ENCODE measurements around the gene GRID2. TPM values are rescaled to one million over a fixed set of nuclear protein-coding genes. Genes with fewer than 3 reads are reported as not detected.

Gene GRID2
- total and polyA plus RNA-seq, 12 donors, result 0.55 to 4.0 (median 2.0) TPM

DNA sequence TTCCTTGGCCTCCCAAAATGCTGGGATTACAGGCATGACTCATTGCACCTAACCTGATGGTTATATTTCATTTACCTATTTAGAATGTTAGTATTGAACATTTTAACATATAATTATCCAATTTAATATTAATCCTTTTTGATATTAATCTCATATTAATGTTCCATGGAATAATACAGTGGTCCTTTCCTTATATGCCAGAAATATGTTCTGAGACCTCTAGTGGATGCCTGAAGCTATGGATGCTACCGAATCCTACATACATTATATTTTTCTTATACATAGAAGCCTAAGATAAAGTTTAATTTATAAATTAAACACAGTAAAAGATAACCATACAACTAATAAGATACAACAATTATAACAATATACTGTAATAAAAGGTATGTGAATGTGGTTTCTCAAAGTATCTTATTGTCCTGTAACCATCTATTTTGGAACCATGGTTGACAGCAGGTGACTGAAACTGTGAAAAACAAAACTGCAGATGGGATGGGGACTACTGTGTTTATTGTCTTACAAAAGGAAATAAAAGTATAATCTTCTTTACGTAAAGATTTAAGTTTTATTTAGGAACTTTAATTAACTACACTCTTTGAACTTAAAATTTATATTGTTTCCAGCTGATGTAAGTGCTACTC lies 431.4 kb downstream of the GRID2 start:
- intact Hi-C loops (cut with DNase I), result no loop called here
- H3K36me3 ChIP-seq (replicated peaks in 1 of 2), result no peaks in the 10 kb centered on the region
- TF ChIP-seq, protein P1, sequence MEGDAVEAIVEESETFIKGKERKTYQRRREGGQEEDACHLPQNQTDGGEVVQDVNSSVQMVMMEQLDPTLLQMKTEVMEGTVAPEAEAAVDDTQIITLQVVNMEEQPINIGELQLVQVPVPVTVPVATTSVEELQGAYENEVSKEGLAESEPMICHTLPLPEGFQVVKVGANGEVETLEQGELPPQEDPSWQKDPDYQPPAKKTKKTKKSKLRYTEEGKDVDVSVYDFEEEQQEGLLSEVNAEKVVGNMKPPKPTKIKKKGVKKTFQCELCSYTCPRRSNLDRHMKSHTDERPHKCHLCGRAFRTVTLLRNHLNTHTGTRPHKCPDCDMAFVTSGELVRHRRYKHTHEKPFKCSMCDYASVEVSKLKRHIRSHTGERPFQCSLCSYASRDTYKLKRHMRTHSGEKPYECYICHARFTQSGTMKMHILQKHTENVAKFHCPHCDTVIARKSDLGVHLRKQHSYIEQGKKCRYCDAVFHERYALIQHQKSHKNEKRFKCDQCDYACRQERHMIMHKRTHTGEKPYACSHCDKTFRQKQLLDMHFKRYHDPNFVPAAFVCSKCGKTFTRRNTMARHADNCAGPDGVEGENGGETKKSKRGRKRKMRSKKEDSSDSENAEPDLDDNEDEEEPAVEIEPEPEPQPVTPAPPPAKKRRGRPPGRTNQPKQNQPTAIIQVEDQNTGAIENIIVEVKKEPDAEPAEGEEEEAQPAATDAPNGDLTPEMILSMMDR (IDR thresholded peaks at IDR 0.05), result no peak
- TF ChIP-seq POLR2A (IDR thresholded peaks at IDR 0.05), result no peak
- H3K4me1 ChIP-seq (replicated peaks in 1 of 2), result no peaks in the 10 kb centered on the region
- no peaks in the 10 kb centered on the region for H3K27me3 ChIP-seq
- H3K4me3 ChIP-seq, result no peak overlapping the region
- no peak for DNase-seq
- H3K9me3 ChIP-seq (replicated peaks in 1 of 3), result no peaks in the 10 kb centered on the region
- H3K27ac ChIP-seq, result no peak overlapping the region
- WGBS, 4 donors, result 82 to 94% (median 87%) methylated on average over 2 of the region's 2 CpGs

- Histone ChIP-seq H3K4me1 (replicated peaks in 1 of 2) (no peaks in the 10 kb centered on the region), H3K27ac (no peak overlapping the region), H3K9me3 (replicated peaks in 1 of 3) (no peaks in the 10 kb centered on the region), H3K27me3 (no peaks in the 10 kb centered on the region), H3K36me3 (replicated peaks in 1 of 2) (no peaks in the 10 kb centered on the region), H3K4me3 (no peak overlapping the region)
- intact Hi-C loops (cut with DNase I), result no loop called here
- no peak for DNase-seq
- TF ChIP-seq, protein P1 (IDR thresholded peaks at IDR 0.05), result no peak
- no peak for TF ChIP-seq POLR2A (IDR thresholded peaks at IDR 0.05)
Measured at GRCh38 chr4:92760433-92760832, 456.7 kb downstream of the GRID2 start.

- Histone ChIP-seq H3K36me3 (replicated peaks in 1 of 2) (no peaks in the 10 kb centered on the region), H3K9me3 (replicated peaks in 1 of 3) (no peaks in the 10 kb centered on the region), H3K27me3 (no peaks in the 10 kb centered on the region), H3K4me3 (no peak overlapping the region), H3K27ac (no peak overlapping the region), H3K4me1 (replicated peaks in 1 of 2) (no peaks in the 10 kb centered on the region)
- WGBS, 4 donors, result 79 to 90% (median 81%) methylated on average over 3 of the region's 3 CpGs
- TF ChIP-seq, protein P1 (IDR thresholded peaks at IDR 0.05), result no peak
- no peak for TF ChIP-seq POLR2A (IDR thresholded peaks at IDR 0.05)
- no peak for DNase-seq
- intact Hi-C loops (cut with DNase I), result no loop called here
Measured at GRCh38 chr4:92776080-92776479, 472.3 kb downstream of the GRID2 start.

- H3K27me3 ChIP-seq, result no peaks in the 10 kb centered on the region
- WGBS, 4 donors, result 74 to 79% (median 77%) methylated on average over 3 of the region's 3 CpGs
- intact Hi-C loops (cut with DNase I), result no loop called here
- no peak overlapping the region for H3K4me3 ChIP-seq
- no peaks in the 10 kb centered on the region for H3K36me3 ChIP-seq (replicated peaks in 1 of 2)
- no peak for DNase-seq
- H3K27ac ChIP-seq, result no peak overlapping the region
- no peaks in the 10 kb centered on the region for H3K4me1 ChIP-seq (replicated peaks in 1 of 2)
- no peaks in the 10 kb centered on the region for H3K9me3 ChIP-seq (replicated peaks in 1 of 3)
- no peak for TF ChIP-seq POLR2A (IDR thresholded peaks at IDR 0.05)
- TF ChIP-seq, protein P1 (IDR thresholded peaks at IDR 0.05), result no peak
Measured at GRCh38 chr4:92789741-92790140, 486.0 kb downstream of the GRID2 start.
